Epithelial cell of prostate (primary cell): Measurements from ENCODE around the gene ZNF638.
"Not testable (repeated sequence)": the region's sequence is repeated elsewhere in the genome, so short reads cannot be mapped to it uniquely, and the experiment has no call there.

Source experiments
- DNase-seq: peaks from one replicate; pipeline ENCODE4 v3.0.0-alpha.2; 2011; ENCODE audit warnings: low read depth, low spot score
- H3K27ac ChIP-seq: fragments of 450-650 bp; 2 replicates; pipeline ENCODE4 v1.5.1; 2017; ENCODE audit warnings: mild to moderate bottlenecking

ZNF638 gene

GRCh38 chr2:71385012-71385411, 53.4 kb downstream of the ZNF638 start:
- DNase-seq: peak; percentile 3
- no peak overlapping the region for H3K27ac ChIP-seq

- H3K27ac ChIP-seq: no peak overlapping the region
- no peak for DNase-seq
Observed at GRCh38 chr2:71388214-71388613, 56.6 kb downstream of the ZNF638 start.

GRCh38 chr2:71389384-71390072, 57.9 kb downstream of the ZNF638 start:
- no peak overlapping the region for H3K27ac ChIP-seq
- DNase-seq: no peak

- DNase-seq: no peak
- H3K27ac ChIP-seq: no peak overlapping the region
Observed at GRCh38 chr2:71393216-71393615, 61.6 kb downstream of the ZNF638 start.

DNA sequence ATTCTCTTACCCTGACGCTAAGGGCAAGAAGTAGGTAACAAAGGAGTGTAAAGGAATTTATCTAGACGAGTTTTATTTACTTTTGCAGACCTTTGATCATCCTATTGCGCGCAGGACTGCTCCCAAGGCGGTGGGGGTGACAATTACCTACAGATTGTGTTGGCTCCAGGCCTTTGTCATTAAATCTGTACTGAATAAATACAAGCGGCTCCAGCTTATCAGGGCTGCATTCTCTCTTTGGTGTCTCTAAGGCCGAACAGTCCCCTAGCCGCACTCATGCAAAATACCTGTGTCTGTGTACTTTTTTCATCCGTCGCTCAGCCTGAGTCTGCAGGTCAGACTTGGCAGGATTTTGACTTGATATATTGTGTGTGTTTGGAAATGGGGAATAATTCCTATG, 63.9 kb downstream of the ZNF638 start:
- no peak overlapping the region for H3K27ac ChIP-seq
- DNase-seq: no peak

DNA sequence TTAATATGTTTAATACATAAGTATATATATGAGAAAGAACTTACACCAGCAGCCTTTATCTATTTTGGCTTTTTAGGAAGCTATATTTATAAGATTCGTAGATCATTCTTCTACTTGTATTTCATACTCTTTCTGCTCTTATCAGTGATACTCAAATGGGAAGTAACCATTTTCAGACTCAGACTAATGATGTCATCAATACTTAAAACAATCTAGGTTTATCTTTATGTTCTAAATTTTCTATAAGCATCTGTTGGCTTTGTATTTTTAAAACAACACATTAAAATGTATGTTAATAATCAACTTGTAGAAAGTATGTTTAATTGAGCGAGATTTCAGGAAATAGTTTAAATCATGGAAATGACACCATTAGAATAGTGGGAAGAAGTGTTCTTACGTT, 70.8 kb downstream of the ZNF638 start:
- DNase-seq: no peak
- H3K27ac ChIP-seq: no peak overlapping the region

- no peak overlapping the region for H3K27ac ChIP-seq
- no peak for DNase-seq
Observed at GRCh38 chr2:71409611-71410010, 78.0 kb downstream of the ZNF638 start.

- DNase-seq: no peak
- no peak overlapping the region for H3K27ac ChIP-seq
Observed at GRCh38 chr2:71410696-71411095, 79.1 kb downstream of the ZNF638 start.

DNA sequence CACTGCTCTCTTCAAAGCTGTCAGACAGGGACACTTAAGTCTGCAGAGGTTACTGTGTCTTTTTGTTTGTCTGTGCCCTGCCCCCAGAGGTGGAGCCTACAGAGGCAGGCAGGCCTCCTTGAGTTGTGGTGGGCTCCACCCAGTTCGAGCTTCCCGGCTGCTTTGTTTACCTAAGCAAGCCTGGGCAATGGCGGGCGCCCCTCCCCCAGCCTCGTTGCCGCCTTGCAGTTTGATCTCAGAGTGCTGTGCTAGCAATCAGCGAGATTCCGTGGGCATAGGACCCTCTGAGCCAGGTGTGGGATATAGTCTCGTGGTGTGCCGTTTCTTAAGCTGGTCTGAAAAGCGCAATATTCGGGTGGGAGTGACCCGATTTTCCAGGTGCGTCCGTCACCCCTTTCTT, 85.3 kb downstream of the ZNF638 start:
- not testable (repeated sequence) for DNase-seq
- H3K27ac ChIP-seq: peak overlapping the region; percentile 89

DNA sequence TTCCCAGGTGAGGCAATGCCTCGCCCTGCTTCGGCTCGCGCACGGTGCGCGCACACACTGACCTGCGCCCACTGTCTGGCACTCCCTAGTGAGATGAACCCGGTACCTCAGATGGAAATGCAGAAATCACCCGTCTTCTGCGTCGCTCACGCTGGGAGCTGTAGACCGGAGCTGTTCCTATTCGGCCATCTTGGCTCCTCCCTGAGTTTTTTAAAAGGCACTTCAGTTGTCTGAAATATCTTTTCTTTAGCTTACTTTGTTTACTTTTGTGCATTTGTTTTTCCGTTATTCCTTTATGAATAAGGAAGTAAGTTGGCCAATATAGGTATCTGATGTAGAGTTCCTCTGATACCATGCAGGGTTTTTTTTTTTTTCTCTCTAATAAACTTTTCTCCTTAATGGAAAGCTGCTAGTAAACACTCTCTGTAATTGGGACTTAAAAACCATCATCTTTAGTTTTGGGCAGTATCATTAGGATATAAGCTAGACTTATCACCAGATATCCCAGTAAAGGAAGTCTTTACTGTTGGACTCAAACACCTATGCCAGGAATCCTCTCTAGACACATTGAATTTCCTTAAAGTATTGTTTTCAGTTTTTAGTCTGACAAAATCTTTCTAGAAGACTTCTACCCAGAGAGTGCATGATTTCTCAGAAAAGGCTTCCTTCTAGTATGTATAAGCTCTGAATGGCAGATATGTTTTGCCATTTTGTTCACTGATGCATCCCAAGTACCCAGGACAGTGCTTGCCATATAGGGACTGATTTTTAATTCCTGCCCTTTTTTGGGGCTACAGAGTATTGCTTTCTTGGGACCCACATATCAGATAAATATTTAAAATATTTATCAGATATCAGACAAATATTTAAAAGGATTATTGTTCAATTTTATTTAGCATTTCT, 86.0 kb downstream of the ZNF638 start:
- H3K27ac ChIP-seq: peak overlapping the region; percentile 89
- no peak for DNase-seq

DNA sequence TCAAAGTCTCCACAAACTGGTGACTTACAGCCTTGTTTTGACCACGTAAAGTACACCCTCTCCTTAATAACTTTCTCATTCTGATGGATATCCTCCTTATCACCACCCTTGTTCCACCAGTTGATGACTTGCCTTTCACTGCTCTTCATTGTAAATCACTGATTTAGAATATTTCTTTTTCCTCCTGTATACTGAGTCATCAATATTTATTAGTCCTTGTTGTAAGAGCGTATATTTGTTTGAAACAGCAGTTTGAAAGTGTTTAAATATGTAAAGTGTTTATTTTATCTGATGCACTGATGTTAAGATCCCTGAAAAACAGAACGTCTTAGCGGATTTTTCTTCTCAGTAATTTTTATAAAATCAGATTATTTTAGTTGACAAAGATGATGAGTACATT, 87.6 kb downstream of the ZNF638 start:
- DNase-seq: no peak
- H3K27ac ChIP-seq: no peak overlapping the region

- DNase-seq: no peak
- H3K27ac ChIP-seq: no peak overlapping the region
Observed at GRCh38 chr2:71419976-71420375, 88.4 kb downstream of the ZNF638 start.

DNA sequence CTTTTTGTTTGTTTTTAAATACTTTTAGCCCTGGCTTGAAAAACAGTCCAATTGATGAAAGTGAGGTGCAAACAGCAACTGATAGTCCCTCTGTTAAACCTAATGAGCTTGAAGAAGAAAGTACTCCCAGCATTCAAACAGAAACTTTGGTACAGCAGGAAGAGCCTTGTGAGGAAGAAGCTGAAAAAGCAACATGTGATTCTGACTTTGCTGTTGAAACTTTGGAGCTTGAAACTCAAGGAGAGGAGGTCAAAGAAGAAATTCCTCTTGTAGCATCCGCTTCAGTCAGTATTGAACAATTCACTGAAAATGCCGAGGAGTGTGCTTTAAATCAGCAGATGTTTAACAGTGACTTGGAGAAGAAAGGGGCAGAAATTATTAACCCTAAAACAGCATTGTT, 91.2 kb downstream of the ZNF638 start:
- H3K27ac ChIP-seq: no peak overlapping the region
- DNase-seq: no peak

- no peak for DNase-seq
- H3K27ac ChIP-seq: no peak overlapping the region
Observed at GRCh38 chr2:71423817-71424420, 92.3 kb downstream of the ZNF638 start.

- H3K27ac ChIP-seq: no peak overlapping the region
- DNase-seq: no peak
Observed at GRCh38 chr2:71426721-71427120, 95.1 kb downstream of the ZNF638 start.

DNA sequence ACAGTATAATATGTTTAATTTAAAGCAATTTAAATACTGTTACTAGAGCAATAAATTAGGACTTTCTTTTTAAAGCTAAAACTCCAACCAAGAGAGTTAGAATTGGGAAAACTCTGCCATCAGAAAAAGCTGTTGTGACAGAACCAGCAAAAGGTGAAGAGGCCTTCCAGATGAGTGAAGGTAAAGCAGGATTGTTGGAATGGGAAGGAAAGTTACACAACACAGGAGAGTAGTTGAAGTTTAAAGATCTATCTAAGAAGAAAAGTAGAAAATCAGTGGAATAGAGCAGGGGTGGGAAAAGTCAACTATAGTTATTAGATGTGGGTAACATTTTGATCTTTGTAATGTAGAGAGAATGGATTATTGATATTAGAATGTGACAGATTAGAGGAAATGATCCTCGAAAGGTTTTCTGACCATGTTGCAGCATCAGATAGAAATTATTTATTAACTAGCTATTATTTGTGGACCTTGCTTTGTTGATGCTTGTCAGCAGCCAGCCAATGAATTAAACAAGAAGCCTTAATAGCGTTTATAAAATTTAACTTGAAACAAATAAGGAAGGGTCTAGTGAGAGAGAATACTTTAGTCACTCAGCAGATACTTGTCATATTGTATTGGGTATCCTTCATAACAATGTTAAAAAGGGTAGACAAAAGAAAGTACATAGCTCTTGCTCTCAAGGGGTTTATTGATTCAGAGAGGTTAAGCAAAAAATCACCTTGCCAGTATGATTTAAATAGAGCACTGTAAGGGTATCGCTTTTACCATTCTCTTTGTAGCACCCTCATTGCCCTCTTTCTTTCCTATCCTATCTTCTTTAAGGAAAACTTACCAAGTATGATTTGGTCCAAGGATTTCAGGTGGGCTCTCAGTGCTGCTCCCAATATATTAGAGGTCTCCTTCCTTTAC, 97.1 kb downstream of the ZNF638 start:
- H3K27ac ChIP-seq: no peak overlapping the region
- DNase-seq: no peak

DNA sequence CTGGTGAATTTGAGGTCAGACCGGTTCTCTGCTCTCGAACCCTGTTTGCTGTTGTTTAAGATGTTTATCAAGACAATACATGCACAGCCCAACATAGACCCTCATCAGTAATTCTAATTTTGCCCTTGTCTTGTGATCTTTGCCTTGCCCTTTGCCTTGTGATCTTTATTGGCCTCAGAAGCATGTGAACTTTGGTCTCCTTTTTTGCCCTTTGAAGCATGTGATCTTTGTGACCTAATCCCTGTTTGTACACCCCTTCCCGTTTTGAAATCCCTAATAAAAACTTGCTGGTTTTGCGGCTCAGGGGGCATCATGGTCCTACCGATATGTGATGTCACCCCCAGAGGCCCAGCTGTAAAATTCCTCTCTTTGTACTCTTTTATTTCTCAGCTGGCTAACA, 113.6 kb downstream of the ZNF638 start:
- not testable (repeated sequence) for H3K27ac ChIP-seq, DNase-seq

- H3K27ac ChIP-seq: no peak overlapping the region
- no peak for DNase-seq
Observed at GRCh38 chr2:71446505-71446904, 114.9 kb downstream of the ZNF638 start.

- no peak overlapping the region for H3K27ac ChIP-seq
- DNase-seq: no peak
Observed at GRCh38 chr2:71449343-71449742, 117.8 kb downstream of the ZNF638 start.

GRCh38 chr2:71451705-71452104, 120.1 kb downstream of the ZNF638 start:
- no peak for DNase-seq
- H3K27ac ChIP-seq: no peak overlapping the region
